B cell (primary cell): ENCODE data around the gene SYNE1.

Experiments
- CTCF ChIP-seq: fragments of 200-600 bp; IDR thresholded peaks from one replicate; pipeline ENCODE4 v1.8.0; 2022; ENCODE audit warnings: antibody characterized with exemption, mild to moderate bottlenecking
- EZH2 ChIP-seq: IDR thresholded peaks from 2 replicates; pipeline ENCODE4 v1.6.1; 2012; ENCODE audit warnings: borderline replicate concordance, low read depth, mild to moderate bottlenecking, moderate library complexity, low read length; ENCODE audit not compliant: insufficient read depth, poor library complexity, severe bottlenecking

- TF ChIP-seq CTCF (no peak), EZH2 (no peak)
Observed at GRCh38 chr6:152265651-152266050, 371.5 kb downstream of the SYNE1 start.
